Dendritic cell treated with granulocyte-macrophage colony-stimulating factor and Interleukin-4, amounts not matched to agents 40 ng/mL and 50 ng/mL, for 4 days (primary cell): ENCODE data around the gene GAB4.
"Not testable (repeated sequence)": the region's sequence is repeated elsewhere in the genome, so short reads cannot be mapped to it uniquely, and the experiment has no call there.

Source experiments
- H3K27ac Mint-ChIP-seq: one replicate; pipeline ENCODE4 v1.8.0; 2022; ENCODE audit warnings: mild to moderate bottlenecking, mixed read lengths
- H3K27me3 Mint-ChIP-seq: one replicate; pipeline ENCODE4 v1.8.0; 2022; ENCODE audit warnings: mild to moderate bottlenecking, mixed read lengths
- H3K36me3 Mint-ChIP-seq: one replicate; pipeline ENCODE4 v1.8.0; 2022; ENCODE audit warnings: low read depth, mixed read lengths
- H3K4me1 Mint-ChIP-seq: one replicate; pipeline ENCODE4 v1.8.0; 2022; ENCODE audit warnings: low read depth, mixed read lengths
- H3K4me3 Mint-ChIP-seq: one replicate; pipeline ENCODE4 v1.8.0; 2022; ENCODE audit warnings: mild to moderate bottlenecking, moderate library complexity, mixed read lengths
- H3K9me3 Mint-ChIP-seq: one replicate; pipeline ENCODE4 v1.8.0; 2022; ENCODE audit warnings: mixed read lengths
- intact Hi-C: fragments of 100-400 bp; cut with micrococcal nuclease; formaldehyde crosslinking; loops from one replicate; pipeline ENCODE4 v1.15.0; 2022

The GAB4 gene

GRCh38 chr22:17015552-17015951, 7.5 kb upstream of the GAB4 start:
- peaks cover 18% of the 10 kb centered on the region for H3K27me3 Mint-ChIP-seq
- H3K4me1 Mint-ChIP-seq, H3K27ac Mint-ChIP-seq, H3K36me3 Mint-ChIP-seq, H3K4me3 Mint-ChIP-seq, intact Hi-C loops, H3K9me3 Mint-ChIP-seq: not testable (repeated sequence)

- H3K9me3 Mint-ChIP-seq, intact Hi-C loops, H3K4me3 Mint-ChIP-seq, H3K4me1 Mint-ChIP-seq, H3K36me3 Mint-ChIP-seq, H3K27ac Mint-ChIP-seq: not testable (repeated sequence)
- peaks cover 15% of the 10 kb centered on the region for H3K27me3 Mint-ChIP-seq
These were observed 6.0 kb upstream of the GAB4 start for GRCh38 chr22:17014101-17014440.

GRCh38 chr22:17013396-17014100, 5.5 kb upstream of the GAB4 start:
- intact Hi-C loops = no loop called here
- no peaks in the 10 kb centered on the region for H3K36me3 Mint-ChIP-seq
- no peak overlapping the region for H3K27ac Mint-ChIP-seq
- H3K27me3 Mint-ChIP-seq = peaks cover 15% of the 10 kb centered on the region
- no peaks in the 10 kb centered on the region for H3K4me1 Mint-ChIP-seq
- H3K9me3 Mint-ChIP-seq = no peaks in the 10 kb centered on the region
- no peak overlapping the region for H3K4me3 Mint-ChIP-seq

- intact Hi-C loops = no loop called here
- H3K27me3 Mint-ChIP-seq = peaks cover 25% of the 10 kb centered on the region
- no peak overlapping the region for H3K4me3 Mint-ChIP-seq
- H3K4me1 Mint-ChIP-seq = no peaks in the 10 kb centered on the region
- H3K27ac Mint-ChIP-seq = no peak overlapping the region
- H3K36me3 Mint-ChIP-seq = no peaks in the 10 kb centered on the region
- no peaks in the 10 kb centered on the region for H3K9me3 Mint-ChIP-seq
These were observed 4.2 kb upstream of the GAB4 start for GRCh38 chr22:17012267-17012666.

- Mint-ChIP-seq H3K4me3 (no peak overlapping the region), H3K36me3 (no peaks in the 10 kb centered on the region), H3K9me3 (no peaks in the 10 kb centered on the region), H3K27me3 (peaks cover 32% of the 10 kb centered on the region), H3K4me1 (no peaks in the 10 kb centered on the region), H3K27ac (no peak overlapping the region)
- intact Hi-C loops = no loop called here
These were observed 1.7 kb upstream of the GAB4 start for GRCh38 chr22:17009640-17010291.

GRCh38 chr22:17007257-17007656, 765 bp downstream of the GAB4 start:
- peaks cover 11% of the 10 kb centered on the region for H3K9me3 Mint-ChIP-seq
- no peak overlapping the region for H3K4me3 Mint-ChIP-seq

GRCh38 chr22:16989915-16990314, 18.1 kb downstream of the GAB4 start:
- Mint-ChIP-seq H3K27me3 (no peaks in the 10 kb centered on the region), H3K27ac (no peak overlapping the region), H3K4me3 (no peak overlapping the region), H3K4me1 (peaks cover 7% of the 10 kb centered on the region), H3K36me3 (no peaks in the 10 kb centered on the region), H3K9me3 (no peaks in the 10 kb centered on the region)
- intact Hi-C loops = loop anchor here (10.0 kb wide), 1 partner anchor 65 kb away; no protein-coding TSS in a partner anchor

More at GRCh38 chr22:17007257-17007656, 765 bp downstream of the GAB4 start:
- intact Hi-C loops = no loop called here
- H3K27ac Mint-ChIP-seq = no peak overlapping the region
- no peaks in the 10 kb centered on the region for H3K4me1 Mint-ChIP-seq
- H3K36me3 Mint-ChIP-seq = no peaks in the 10 kb centered on the region
- H3K27me3 Mint-ChIP-seq = peaks cover 37% of the 10 kb centered on the region

GRCh38 chr22:16988257-16988656, 19.8 kb downstream of the GAB4 start:
- intact Hi-C loops = no loop called here
- H3K27ac Mint-ChIP-seq = no peak overlapping the region
- no peak overlapping the region for H3K4me3 Mint-ChIP-seq
- H3K4me1 Mint-ChIP-seq = no peaks in the 10 kb centered on the region
- H3K27me3 Mint-ChIP-seq = no peaks in the 10 kb centered on the region
- peaks cover 15% of the 10 kb centered on the region for H3K9me3 Mint-ChIP-seq
- H3K36me3 Mint-ChIP-seq = no peaks in the 10 kb centered on the region

- intact Hi-C loops = no loop called here
- no peaks in the 10 kb centered on the region for H3K4me1 Mint-ChIP-seq
- H3K36me3 Mint-ChIP-seq = no peaks in the 10 kb centered on the region
- H3K4me3 Mint-ChIP-seq = no peak overlapping the region
- no peak overlapping the region for H3K27ac Mint-ChIP-seq
- H3K9me3 Mint-ChIP-seq = peaks cover 20% of the 10 kb centered on the region
- H3K27me3 Mint-ChIP-seq = no peaks in the 10 kb centered on the region
These were observed 20.2 kb downstream of the GAB4 start for GRCh38 chr22:16987822-16988221.

- H3K27ac Mint-ChIP-seq = no peak overlapping the region
- H3K4me1 Mint-ChIP-seq = no peaks in the 10 kb centered on the region
- H3K4me3 Mint-ChIP-seq = no peak overlapping the region
- H3K9me3 Mint-ChIP-seq = peaks cover 8% of the 10 kb centered on the region
- H3K27me3 Mint-ChIP-seq = peaks cover 6% of the 10 kb centered on the region
- intact Hi-C loops = no loop called here
- no peaks in the 10 kb centered on the region for H3K36me3 Mint-ChIP-seq
These were observed 32.7 kb downstream of the GAB4 start for GRCh38 chr22:16975155-16975885.

GRCh38 chr22:16974298-16975084, 33.5 kb downstream of the GAB4 start:
- H3K4me1 Mint-ChIP-seq = no peaks in the 10 kb centered on the region
- intact Hi-C loops = no loop called here
- H3K27ac Mint-ChIP-seq = no peak overlapping the region
- no peak overlapping the region for H3K4me3 Mint-ChIP-seq
- H3K9me3 Mint-ChIP-seq = peaks cover 8% of the 10 kb centered on the region
- no peaks in the 10 kb centered on the region for H3K36me3 Mint-ChIP-seq
- H3K27me3 Mint-ChIP-seq = peaks cover 6% of the 10 kb centered on the region

GRCh38 chr22:16973591-16974297, 34.3 kb downstream of the GAB4 start:
- H3K36me3 Mint-ChIP-seq = no peaks in the 10 kb centered on the region
- intact Hi-C loops = no loop called here
- H3K9me3 Mint-ChIP-seq = peaks cover 8% of the 10 kb centered on the region
- peaks cover 6% of the 10 kb centered on the region for H3K27me3 Mint-ChIP-seq
- no peaks in the 10 kb centered on the region for H3K4me1 Mint-ChIP-seq
- no peak overlapping the region for H3K27ac Mint-ChIP-seq
- no peak overlapping the region for H3K4me3 Mint-ChIP-seq

GRCh38 chr22:16972311-16972710, 35.7 kb downstream of the GAB4 start:
- H3K4me3 Mint-ChIP-seq = no peak overlapping the region
- peaks cover 2% of the 10 kb centered on the region for H3K27me3 Mint-ChIP-seq
- no peaks in the 10 kb centered on the region for H3K9me3 Mint-ChIP-seq
- no peak overlapping the region for H3K27ac Mint-ChIP-seq
- H3K36me3 Mint-ChIP-seq = no peaks in the 10 kb centered on the region
- intact Hi-C loops = no loop called here
- H3K4me1 Mint-ChIP-seq = no peaks in the 10 kb centered on the region
